ENCODE measurements around the gene CASP1. TPM values are rescaled to one million over a fixed set of nuclear protein-coding genes. Genes with fewer than 3 reads are reported as not detected.
"Not testable (repeated sequence)": the region's sequence is repeated elsewhere in the genome, so short reads cannot be mapped to it uniquely, and the experiment has no call there.

The CASP1 gene
- total RNA-seq (ENCODE audit: unreplicated experiment) = not detected
- long read RNA-seq = 0 reads

GRCh38 chr11:105034813-105035620 is at the start of gene CASP1:
Gene CASP1, minus strand, starts transcription at chr11:105035144. Its CDS starts 31 bp downstream, at chr11:105035113.
- no peaks in the 10 kb centered on the region for H3K36me3 Mint-ChIP-seq (ENCODE audit: unreplicated experiment)
- no peak for DNase-seq
- no peak within 1 kb of the TSS for H3K4me3 Mint-ChIP-seq (ENCODE audit: unreplicated experiment)
- H3K9me3 Mint-ChIP-seq (ENCODE audit: unreplicated experiment) = no peaks in the 10 kb centered on the region
- H3K4me1 Mint-ChIP-seq (ENCODE audit: low read depth, unreplicated experiment) = no peaks in the 10 kb centered on the region
- H3K27ac Mint-ChIP-seq (ENCODE audit: unreplicated experiment) = no peak within 1 kb of the TSS
- no peak for TF ChIP-seq CTCF (IDR thresholded peaks at IDR 0.05; ENCODE audit: partially characterized antibody, unreplicated experiment)
- no peaks in the 10 kb centered on the region for H3K27me3 Mint-ChIP-seq (ENCODE audit: unreplicated experiment)

- no peak for DNase-seq
- Mint-ChIP-seq H3K4me3 (ENCODE audit: unreplicated experiment) (no peak overlapping the region), H3K4me1 (ENCODE audit: low read depth, unreplicated experiment) (no peaks in the 10 kb centered on the region), H3K27me3 (ENCODE audit: unreplicated experiment) (peaks cover 3% of the 10 kb centered on the region), H3K9me3 (ENCODE audit: unreplicated experiment) (no peaks in the 10 kb centered on the region), H3K27ac (ENCODE audit: unreplicated experiment) (no peak overlapping the region), H3K36me3 (ENCODE audit: unreplicated experiment) (no peaks in the 10 kb centered on the region)
- no peak for TF ChIP-seq CTCF (IDR thresholded peaks at IDR 0.05; ENCODE audit: partially characterized antibody, unreplicated experiment)
Measured at GRCh38 chr11:105081412-105082150, 46.6 kb upstream of the CASP1 start.

- not testable (repeated sequence) for H3K36me3 Mint-ChIP-seq (ENCODE audit: unreplicated experiment); H3K9me3 Mint-ChIP-seq (ENCODE audit: unreplicated experiment); H3K27ac Mint-ChIP-seq (ENCODE audit: unreplicated experiment); DNase-seq; H3K4me1 Mint-ChIP-seq (ENCODE audit: low read depth, unreplicated experiment); H3K27me3 Mint-ChIP-seq (ENCODE audit: unreplicated experiment); H3K4me3 Mint-ChIP-seq (ENCODE audit: unreplicated experiment)
Measured at GRCh38 chr11:105080171-105080906, 45.4 kb upstream of the CASP1 start.

GRCh38 chr11:105078283-105078682 is 43.3 kb upstream of the CASP1 start:
- H3K36me3 Mint-ChIP-seq (ENCODE audit: unreplicated experiment) = no peaks in the 10 kb centered on the region
- TF ChIP-seq CTCF (IDR thresholded peaks at IDR 0.05; ENCODE audit: partially characterized antibody, unreplicated experiment) = no peak
- H3K27ac Mint-ChIP-seq (ENCODE audit: unreplicated experiment) = no peak overlapping the region
- no peak for DNase-seq
- no peaks in the 10 kb centered on the region for H3K4me1 Mint-ChIP-seq (ENCODE audit: low read depth, unreplicated experiment)
- H3K4me3 Mint-ChIP-seq (ENCODE audit: unreplicated experiment) = no peak overlapping the region
- H3K9me3 Mint-ChIP-seq (ENCODE audit: unreplicated experiment) = no peaks in the 10 kb centered on the region
- H3K27me3 Mint-ChIP-seq (ENCODE audit: unreplicated experiment) = peaks cover 3% of the 10 kb centered on the region

GRCh38 chr11:105077141-105077790 is 42.3 kb upstream of the CASP1 start:
- H3K27me3 Mint-ChIP-seq (ENCODE audit: unreplicated experiment); H3K27ac Mint-ChIP-seq (ENCODE audit: unreplicated experiment); DNase-seq; H3K36me3 Mint-ChIP-seq (ENCODE audit: unreplicated experiment); H3K4me1 Mint-ChIP-seq (ENCODE audit: low read depth, unreplicated experiment); H3K4me3 Mint-ChIP-seq (ENCODE audit: unreplicated experiment); H3K9me3 Mint-ChIP-seq (ENCODE audit: unreplicated experiment): not testable (repeated sequence)

Data from glutamatergic neuron (in vitro differentiated cells).